Stimulated activated effector memory CD8-positive, alpha-beta T cell treated with anti-CD3 and anti-CD28 coated beads, Interleukin-12 subunit alpha, Interleukin-12 subunit beta, amount 100 ng/mL, for 72 hours (primary cell): ENCODE results near the gene TRPT1.
"Not testable (repeated sequence)": the region's sequence is repeated elsewhere in the genome, so short reads cannot be mapped to it uniquely, and the experiment has no call there.

Experiments used
- ATAC-seq: fragments of 150-1000 bp; cut with Tn5 transposase; 2 replicates; pipeline ENCODE4 v1.10.0; 2021
- DNase-seq, 2 donors: peaks; one replicate each; pipeline ENCODE4 v3.0.0; 2021 to 2022; ENCODE audit warnings: low spot score in 2 of 2
- H3K27ac Mint-ChIP-seq: one replicate; pipeline ENCODE4 v1.8.0; 2022; ENCODE audit warnings: mild to moderate bottlenecking, mixed read lengths
- H3K36me3 Mint-ChIP-seq: one replicate; pipeline ENCODE4 v1.8.0; 2022; ENCODE audit warnings: mild to moderate bottlenecking, mixed read lengths
- H3K4me1 Mint-ChIP-seq: one replicate; pipeline ENCODE4 v1.8.0; 2022; ENCODE audit warnings: mixed read lengths
- H3K4me3 Mint-ChIP-seq: one replicate; pipeline ENCODE4 v1.8.0; 2022; ENCODE audit warnings: mild to moderate bottlenecking, mixed read lengths
- H3K9me3 Mint-ChIP-seq: one replicate; pipeline ENCODE4 v1.8.0; 2022; ENCODE audit warnings: mixed read lengths

Gene TRPT1

DNA sequence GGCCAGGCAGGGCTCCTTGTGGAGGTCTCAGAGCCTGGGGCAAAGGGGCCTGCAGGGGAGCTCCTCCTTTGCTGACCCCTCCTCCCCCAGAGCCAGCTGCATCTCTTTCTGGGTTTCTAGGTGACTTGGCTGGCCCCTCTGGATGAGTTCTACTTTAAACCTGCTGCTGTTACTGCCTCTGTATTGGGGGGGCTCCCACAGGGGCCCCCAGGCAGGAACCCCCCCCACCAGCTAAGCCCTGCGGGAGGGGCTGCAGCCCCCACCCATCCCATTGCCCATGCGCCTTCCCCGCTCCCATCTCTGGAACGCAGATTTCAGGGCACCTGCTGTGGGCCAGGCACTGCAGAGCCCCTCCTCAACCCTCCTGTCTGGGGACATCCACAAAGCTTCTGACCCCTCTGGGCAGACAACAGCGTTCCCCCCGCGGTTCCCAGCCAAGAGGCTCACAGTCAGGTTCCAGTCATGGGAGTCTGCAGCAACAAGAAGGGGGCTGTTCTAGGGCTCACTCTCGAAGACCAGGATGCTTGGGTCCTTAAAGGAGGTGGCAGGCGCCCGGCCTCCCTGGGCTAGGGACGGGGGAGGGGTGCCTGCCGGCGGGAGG is 24.5 kb upstream of the TRPT1 start:
- peak overlapping the region; percentile 94 for H3K4me3 Mint-ChIP-seq
- DNase-seq (no peak), ATAC-seq (peak; percentile 0)
- no peaks in the 10 kb centered on the region for H3K9me3 Mint-ChIP-seq
- peaks cover 33% of the 10 kb centered on the region for H3K4me1 Mint-ChIP-seq
- no peak overlapping the region for H3K27ac Mint-ChIP-seq
- peaks cover 20% of the 10 kb centered on the region for H3K36me3 Mint-ChIP-seq

DNA sequence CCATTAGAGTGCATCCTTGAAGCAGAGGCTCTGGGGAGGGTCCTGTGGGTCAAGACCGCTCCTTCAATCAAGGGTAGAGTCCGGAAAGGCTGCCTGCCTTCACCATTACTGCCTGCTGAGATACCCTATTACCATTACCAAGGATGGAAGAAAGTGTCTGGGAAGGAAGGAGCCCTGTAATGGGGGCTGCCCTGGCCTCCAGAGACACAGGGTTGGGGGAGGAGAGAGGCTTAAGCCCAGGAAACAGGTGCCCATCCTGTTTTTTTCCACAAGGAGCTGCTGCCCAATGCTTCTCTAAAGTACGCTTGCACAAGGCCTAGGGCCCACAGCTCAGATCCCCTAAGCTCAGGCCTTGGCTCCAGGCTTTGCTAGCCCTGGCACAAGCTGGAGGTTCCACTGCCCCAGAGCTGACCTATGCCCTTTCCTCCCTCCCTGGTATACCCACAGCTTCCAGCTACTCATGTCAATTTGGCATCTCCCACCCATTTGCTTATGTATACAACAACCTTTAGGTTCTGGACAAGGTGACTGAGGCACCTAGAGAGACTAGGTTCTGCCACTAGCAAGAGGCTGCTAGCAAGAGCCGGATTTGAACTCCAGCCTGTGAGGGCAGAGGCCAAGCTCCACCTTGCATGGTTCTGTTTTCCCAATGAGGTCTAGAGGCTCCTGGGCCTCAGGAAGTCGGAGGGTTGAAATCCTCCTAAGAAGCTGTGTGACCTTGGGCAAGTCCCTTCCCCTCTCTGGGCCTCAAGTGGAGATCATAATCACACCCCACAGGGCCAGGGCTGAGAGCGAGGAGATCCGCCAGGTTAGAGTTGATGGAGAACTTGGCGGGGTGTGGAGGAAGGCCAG is 23.8 kb upstream of the TRPT1 start:
- DNase-seq (no peak), ATAC-seq (no peak)
- H3K4me3 Mint-ChIP-seq = peak overlapping the region; percentile 94
- H3K36me3 Mint-ChIP-seq = peaks cover 26% of the 10 kb centered on the region
- no peaks in the 10 kb centered on the region for H3K9me3 Mint-ChIP-seq
- peaks cover 33% of the 10 kb centered on the region for H3K4me1 Mint-ChIP-seq
- no peak overlapping the region for H3K27ac Mint-ChIP-seq

DNA sequence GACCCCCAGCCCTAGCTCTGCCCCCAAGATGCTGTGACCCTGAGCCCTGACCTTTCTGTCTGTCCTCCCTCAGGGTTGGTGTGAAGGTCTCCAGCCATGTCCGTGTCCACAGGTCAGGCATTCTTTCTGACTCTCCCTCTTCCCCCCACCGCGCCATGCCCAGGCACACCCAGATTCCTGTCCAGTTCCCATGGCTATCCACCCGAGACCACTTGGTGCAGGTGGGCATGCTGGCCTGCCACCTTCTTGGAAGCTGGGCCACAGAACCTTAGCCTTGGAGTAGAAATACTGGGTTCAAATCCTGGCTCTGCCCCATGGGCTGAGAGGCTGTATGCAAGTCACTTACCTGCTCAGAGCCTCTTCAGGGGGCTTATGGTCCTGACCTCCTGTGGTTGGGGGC is 23.1 kb upstream of the TRPT1 start:
- no peaks in the 10 kb centered on the region for H3K9me3 Mint-ChIP-seq
- no peak overlapping the region for H3K27ac Mint-ChIP-seq
- peaks cover 34% of the 10 kb centered on the region for H3K4me1 Mint-ChIP-seq
- H3K36me3 Mint-ChIP-seq = peaks cover 33% of the 10 kb centered on the region
- no peak for ATAC-seq
- no peak for DNase-seq
- peak overlapping the region; percentile 94 for H3K4me3 Mint-ChIP-seq

DNA sequence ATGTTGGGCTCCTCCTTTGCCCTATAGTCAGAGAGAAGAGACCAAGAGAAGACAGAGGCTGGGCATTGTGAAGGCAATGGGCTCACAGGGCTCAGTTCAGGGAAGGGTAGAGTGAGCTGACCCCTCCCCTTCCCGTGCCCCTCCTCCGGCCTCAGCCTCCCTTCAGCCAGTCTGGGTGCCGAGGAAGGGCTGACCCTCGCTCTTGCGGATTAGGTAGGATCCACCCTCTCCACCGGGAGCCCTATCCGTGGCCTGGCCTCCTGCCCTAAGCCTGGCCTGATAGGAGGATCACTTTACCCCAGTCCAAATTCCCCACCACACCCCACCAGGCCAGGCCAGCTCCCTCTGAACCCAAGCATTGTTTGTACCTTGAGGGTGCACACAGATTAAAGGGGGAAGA is 22.6 kb upstream of the TRPT1 start:
- ATAC-seq (no peak), DNase-seq (no peak)
- H3K27ac Mint-ChIP-seq = no peak overlapping the region
- peaks cover 38% of the 10 kb centered on the region for H3K36me3 Mint-ChIP-seq
- no peaks in the 10 kb centered on the region for H3K9me3 Mint-ChIP-seq
- H3K4me1 Mint-ChIP-seq = peaks cover 34% of the 10 kb centered on the region
- H3K4me3 Mint-ChIP-seq = peak overlapping the region; percentile 95

DNA sequence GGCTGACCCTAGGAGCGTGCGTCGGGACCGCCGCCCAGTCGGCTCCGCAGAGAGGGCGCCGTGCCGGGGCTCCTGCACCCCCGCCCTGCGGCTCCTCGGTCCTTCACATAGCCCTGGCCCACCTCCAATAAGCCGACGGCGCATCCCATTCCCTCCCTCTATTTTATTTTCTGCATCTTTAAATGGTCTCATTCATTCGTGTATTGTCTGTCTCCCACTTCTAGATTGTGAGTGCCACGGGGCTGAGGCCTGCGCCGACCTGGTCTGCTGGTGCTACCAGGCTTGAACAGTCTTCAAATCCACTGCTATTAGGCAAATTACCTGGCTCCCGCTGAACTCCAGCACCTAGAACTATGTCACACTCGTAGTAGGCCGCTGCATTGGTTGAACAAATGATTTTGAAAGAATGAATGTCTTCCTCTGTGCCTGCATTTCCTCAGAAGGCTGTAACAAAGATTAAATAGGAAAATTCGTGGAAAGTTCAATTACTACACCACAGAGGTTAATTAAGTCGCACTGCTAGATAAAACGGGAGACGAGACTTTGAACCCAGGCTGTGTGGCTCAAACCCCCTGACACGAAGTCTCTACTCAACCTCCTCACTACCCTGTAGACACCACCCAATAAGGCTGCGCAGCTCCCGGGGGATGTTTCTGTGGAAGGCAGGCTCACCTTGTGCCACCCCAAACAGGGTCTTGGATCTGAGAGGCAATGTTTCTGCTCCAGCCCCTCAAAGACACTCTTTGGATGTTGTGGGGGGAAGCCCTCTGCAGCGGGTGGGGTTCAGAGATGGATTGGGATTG is 21.9 kb upstream of the TRPT1 start:
- H3K4me3 Mint-ChIP-seq = peak overlapping the region; percentile 95
- DNase-seq = no peak
- H3K4me1 Mint-ChIP-seq = peaks cover 39% of the 10 kb centered on the region
- H3K27ac Mint-ChIP-seq = peak overlapping the region; percentile 29
- H3K36me3 Mint-ChIP-seq = peaks cover 44% of the 10 kb centered on the region
- ATAC-seq = no peak
- H3K9me3 Mint-ChIP-seq = no peaks in the 10 kb centered on the region

DNA sequence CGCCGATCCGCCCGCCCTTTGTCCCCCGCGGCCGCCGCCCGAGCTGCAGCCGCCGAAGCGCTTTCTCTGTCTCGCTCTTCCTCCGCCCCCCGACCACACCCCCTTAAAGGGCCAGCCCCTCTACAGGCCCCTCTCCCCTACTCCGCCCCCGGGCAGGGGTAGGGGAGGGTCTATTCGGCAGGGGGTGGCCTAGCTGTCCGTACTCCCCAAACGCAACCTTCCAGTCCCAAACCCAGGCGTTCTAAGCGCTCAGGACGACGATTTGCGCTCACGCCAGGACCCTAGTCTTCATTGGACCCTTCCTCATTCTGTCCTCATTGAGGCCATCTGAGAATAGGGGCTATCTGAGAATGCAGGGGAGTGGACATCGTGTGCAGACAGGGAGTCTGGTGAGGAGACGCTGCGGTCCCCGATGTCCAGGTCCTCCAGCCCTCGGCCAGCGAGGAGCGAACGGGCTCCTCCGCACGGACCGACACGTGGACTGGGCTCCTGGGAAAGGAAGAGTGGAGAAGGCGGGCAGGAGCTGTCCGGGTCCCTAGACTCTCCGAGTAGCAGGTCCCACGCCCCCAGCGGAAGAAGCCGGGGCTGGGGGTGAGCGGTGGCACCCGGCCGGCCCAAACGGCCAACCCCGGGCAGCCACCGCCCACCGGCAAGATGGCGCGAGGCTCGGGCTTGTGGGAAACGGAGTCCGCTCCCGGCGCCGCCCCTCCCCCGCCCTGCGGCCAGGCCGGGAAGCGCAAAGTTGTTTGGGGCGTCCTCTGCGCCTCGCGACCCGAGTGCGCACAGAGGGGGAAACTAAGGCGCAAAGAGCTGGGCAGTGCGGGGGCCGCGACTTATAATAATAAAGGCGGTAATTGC is 21.1 kb upstream of the TRPT1 start, which contains the start of gene PPP1R14B:
Gene PPP1R14B (minus strand): TSS at position 73 of the 858 bp plus-strand sequence. CDS start 270 bp downstream, outside the sequence.
- Mint-ChIP-seq H3K36me3 (peaks cover 53% of the 10 kb centered on the region), H3K27ac (peak within 1 kb of the TSS; percentile 95), H3K4me1 (peaks cover 43% of the 10 kb centered on the region), H3K9me3 (no peaks in the 10 kb centered on the region), H3K4me3 (peak within 1 kb of the TSS; percentile 95)
- ATAC-seq = peak; percentile 70
- DNase-seq = peak; percentile 66 to 88

DNA sequence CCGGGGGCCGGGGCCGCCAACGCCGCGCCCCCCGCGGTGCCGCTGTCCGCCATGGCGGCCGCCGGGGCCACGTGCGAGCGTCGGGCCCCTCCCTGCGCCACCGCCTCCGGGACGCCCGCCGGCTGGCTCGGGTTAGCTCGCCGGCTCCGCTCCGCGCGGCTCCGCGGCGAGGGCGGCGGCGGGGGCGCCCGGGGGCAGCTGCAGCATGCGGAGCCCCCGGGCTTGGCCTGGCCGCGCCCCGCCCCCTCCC is 20.6 kb upstream of the TRPT1 start:
- H3K4me1 Mint-ChIP-seq = peaks cover 41% of the 10 kb centered on the region

DNA sequence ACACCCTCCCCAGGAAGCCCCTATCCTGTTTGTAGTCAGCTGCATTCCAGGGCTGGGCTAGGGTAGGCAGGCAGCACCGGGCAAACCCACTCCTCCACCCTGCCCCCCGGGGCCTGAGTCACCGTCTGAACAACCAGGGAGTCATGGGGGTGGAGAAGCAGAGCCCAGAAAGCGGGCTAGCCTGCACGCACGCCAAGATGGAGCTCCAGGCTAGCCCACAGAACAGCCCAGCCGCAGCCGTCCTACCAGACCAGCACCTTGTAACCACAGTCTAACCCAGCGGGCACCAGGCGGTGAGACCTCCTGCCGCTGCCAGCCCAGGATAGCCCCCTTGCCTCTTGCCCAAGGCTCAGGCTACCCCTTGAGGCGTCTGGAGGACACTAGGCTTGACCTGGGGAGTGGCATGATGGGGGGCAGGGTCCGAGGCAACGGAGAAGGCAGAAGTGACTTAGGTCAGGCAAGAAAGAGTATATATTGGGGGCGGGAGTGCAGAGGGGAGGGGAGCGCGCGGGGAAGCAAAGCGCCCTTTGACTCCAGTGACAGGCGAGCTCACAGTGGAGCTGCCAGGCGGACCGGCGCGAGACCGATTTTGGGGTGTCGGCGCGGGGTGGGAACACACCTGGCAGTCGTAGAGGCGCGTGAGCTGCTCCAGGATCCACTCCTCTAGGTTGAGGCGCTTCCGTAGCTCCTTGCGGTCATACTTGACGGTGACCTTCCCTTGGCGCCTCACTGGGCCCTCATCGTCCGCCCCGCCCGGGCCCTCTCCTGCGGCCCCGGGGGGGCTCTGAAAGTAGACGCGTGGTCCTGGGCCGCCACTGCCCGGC is 20.0 kb upstream of the TRPT1 start:
- peak; percentile 25 for ATAC-seq
- Mint-ChIP-seq H3K4me3 (peak overlapping the region; percentile 95), H3K36me3 (peaks cover 63% of the 10 kb centered on the region), H3K4me1 (peaks cover 45% of the 10 kb centered on the region), H3K9me3 (no peaks in the 10 kb centered on the region), H3K27ac (peak overlapping the region; percentile 95)
- peak; percentile 42 to 81 for DNase-seq

More for the DNA sequence above, 20.6 kb upstream of the TRPT1 start:
- Mint-ChIP-seq H3K36me3 (peaks cover 58% of the 10 kb centered on the region), H3K27ac (peak overlapping the region; percentile 95), H3K4me3 (peak overlapping the region; percentile 95)
- not testable (repeated sequence) for DNase-seq, H3K9me3 Mint-ChIP-seq
- peak; percentile 24 for ATAC-seq

DNA sequence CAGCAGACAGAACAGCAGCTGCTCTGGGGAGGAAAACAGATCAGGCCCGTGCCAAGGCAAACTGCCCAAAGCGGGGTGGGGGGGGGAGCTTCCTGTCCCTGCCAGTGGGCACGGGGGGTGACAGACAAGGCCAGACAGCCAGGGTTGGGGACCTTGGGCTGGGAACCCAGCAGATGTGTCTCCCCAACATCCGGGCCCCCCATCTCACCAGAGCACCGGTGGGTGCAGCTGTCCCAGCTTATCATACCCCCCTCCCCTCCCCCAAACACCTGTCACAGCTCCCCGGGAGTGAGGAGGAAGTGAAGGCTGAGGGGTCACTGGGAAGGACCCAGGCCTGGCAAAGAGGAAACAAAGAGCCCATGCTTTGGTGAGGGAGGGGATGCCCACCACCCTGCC is 19.4 kb upstream of the TRPT1 start:
- DNase-seq (no peak), ATAC-seq (no peak)
- peaks cover 42% of the 10 kb centered on the region for H3K4me1 Mint-ChIP-seq
- H3K4me3 Mint-ChIP-seq = peak overlapping the region; percentile 95
- peak overlapping the region; percentile 95 for H3K27ac Mint-ChIP-seq
- peaks cover 70% of the 10 kb centered on the region for H3K36me3 Mint-ChIP-seq
- no peaks in the 10 kb centered on the region for H3K9me3 Mint-ChIP-seq

DNA sequence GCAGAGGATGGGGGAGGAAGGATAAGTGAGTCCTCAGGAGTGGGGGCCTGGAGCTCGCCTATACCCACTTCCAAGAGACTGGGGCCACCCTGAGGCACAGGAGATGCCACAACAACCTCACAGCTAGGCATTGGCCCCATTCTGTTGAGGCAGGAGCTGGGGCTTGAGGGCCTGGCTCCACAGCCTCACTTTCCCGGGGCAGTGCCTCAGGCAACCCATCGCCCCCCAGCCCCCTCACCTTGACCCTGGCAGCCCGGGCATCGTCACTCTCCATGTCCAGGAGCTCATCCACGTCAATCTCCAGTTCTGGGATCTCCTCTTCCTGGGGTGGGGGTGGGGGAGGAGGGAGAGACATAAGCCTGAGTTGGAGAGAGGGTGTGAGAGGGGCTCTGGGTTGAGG is 19.0 kb upstream of the TRPT1 start:
- H3K27ac Mint-ChIP-seq = peak overlapping the region; percentile 95
- peak overlapping the region; percentile 95 for H3K4me3 Mint-ChIP-seq
- H3K4me1 Mint-ChIP-seq = peaks cover 46% of the 10 kb centered on the region
- ATAC-seq = no peak
- H3K36me3 Mint-ChIP-seq = peaks cover 73% of the 10 kb centered on the region
- no peaks in the 10 kb centered on the region for H3K9me3 Mint-ChIP-seq
- DNase-seq = no peak

DNA sequence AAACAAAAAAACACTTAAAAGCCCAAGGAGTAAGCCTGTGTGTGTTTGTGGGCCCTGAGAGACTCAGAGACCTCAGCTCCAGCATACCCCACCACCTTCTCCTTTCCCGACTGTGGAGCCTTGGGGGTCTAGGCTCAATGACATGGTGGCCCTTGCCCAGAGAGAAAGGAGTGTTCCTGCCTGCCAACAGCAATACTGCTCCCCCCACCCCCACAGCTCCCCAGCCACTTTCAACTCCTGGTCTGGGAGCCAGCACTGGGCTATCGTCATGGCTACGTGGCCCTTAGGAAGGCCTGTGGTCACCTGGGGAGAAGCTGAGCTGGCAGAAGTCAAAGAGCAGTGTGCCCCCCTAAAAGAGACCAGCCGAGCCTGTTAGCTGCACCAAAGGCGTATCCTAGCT is 18.1 kb upstream of the TRPT1 start:
- H3K27ac Mint-ChIP-seq = no peak overlapping the region
- no peaks in the 10 kb centered on the region for H3K9me3 Mint-ChIP-seq
- H3K4me3 Mint-ChIP-seq = peak overlapping the region; percentile 95
- DNase-seq (no peak), ATAC-seq (no peak)
- peaks cover 52% of the 10 kb centered on the region for H3K4me1 Mint-ChIP-seq
- peaks cover 79% of the 10 kb centered on the region for H3K36me3 Mint-ChIP-seq

DNA sequence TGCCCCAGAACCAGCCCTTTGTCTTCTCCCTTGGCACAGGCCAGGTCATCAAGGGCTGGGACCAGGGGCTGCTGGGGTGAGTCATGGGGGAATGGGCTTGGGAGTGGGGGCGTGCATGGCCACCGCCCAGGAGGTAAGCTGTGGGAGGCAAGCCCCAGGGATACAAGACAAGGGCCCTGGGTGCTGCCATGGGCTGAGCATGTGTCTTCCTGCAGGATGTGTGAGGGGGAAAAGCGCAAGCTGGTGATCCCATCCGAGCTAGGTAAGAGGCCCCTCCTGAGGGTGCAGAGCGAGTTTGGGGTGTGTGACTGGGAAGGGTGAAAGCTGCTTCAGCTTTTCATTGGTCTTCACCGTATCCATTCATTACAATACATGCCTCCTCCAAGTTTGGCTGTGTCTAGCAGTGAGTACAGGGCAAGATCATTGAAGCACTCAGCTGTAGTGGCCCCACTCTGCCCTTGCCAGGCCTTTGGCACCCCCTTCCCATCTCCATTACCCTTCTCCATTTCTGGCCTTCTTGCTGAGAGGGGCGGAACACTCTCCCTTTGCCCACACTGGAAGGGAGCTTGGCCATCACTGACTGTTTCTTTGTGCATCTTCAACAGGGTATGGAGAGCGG is 17.4 kb upstream of the TRPT1 start:
- peak overlapping the region; percentile 95 for H3K27ac Mint-ChIP-seq
- H3K4me1 Mint-ChIP-seq = peaks cover 52% of the 10 kb centered on the region
- ATAC-seq (no peak), DNase-seq (no peak)
- peak overlapping the region; percentile 95 for H3K4me3 Mint-ChIP-seq
- no peaks in the 10 kb centered on the region for H3K9me3 Mint-ChIP-seq
- H3K36me3 Mint-ChIP-seq = peaks cover 77% of the 10 kb centered on the region

DNA sequence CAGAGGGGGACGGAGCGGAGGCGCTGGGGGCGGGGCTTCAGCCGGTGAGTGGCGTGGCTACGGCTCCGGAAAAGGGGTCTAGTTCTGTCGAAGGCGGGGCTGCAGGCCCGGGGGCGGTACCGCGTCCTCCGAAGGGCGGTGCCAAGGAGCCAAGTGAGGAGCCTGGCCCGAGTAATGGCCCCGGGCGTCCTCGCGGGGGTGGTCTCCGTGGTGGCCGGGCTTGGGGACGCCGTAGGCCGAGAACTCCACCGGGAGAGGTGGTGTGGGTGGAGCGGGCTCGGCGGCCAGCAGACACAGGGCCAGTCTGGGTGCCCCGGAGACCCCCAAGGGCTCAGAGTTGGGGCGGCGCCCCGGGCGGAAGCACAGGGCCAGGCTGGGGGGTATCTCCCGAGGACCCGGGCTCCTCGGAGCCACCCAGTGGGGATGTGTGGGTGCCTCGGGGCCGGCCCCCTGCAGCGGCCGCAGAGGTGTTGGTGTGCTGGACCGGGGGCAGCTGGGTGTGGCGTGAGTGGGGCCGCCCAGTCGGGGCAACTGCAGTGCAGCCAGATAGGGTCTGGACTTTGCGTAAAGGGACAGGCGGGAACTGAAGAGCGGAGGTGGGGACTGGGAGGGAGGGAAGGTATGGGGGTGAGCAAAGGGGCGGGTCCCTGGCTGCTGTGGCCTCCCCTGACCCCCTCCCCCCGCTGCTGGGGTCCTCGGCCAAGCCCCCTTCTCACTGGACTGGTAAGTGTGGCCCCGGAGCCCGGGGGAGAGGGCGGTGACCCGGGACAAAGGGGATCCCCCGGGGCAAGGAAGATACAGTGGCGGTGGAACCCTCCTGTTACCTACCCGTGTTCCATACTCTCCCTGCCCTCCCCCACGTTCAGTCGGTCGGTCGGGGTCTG is 15.7 kb upstream of the TRPT1 start:
- peak overlapping the region; percentile 95 for H3K27ac Mint-ChIP-seq
- H3K9me3 Mint-ChIP-seq = no peaks in the 10 kb centered on the region
- H3K36me3 Mint-ChIP-seq = peaks cover 87% of the 10 kb centered on the region
- peak in 1 of 2 donors; percentile 33 for DNase-seq
- ATAC-seq = peak; percentile 6
- peak overlapping the region; percentile 95 for H3K4me3 Mint-ChIP-seq
- peaks cover 39% of the 10 kb centered on the region for H3K4me1 Mint-ChIP-seq
